NCI-H524 treated with DMSO at 0.1 percent for 48 hours (cell line): Measurements from ENCODE around the gene SURF1.

ENCODE experiments used
- DNase-seq: peaks from one replicate; lab custom pipeline; 2025; lab: John Stamatoyannopoulos, UW

The SURF1 gene

GRCh38 chr9:133361507-133362092 is 5.3 kb upstream of the SURF1 start:
- no peak for DNase-seq

DNA sequence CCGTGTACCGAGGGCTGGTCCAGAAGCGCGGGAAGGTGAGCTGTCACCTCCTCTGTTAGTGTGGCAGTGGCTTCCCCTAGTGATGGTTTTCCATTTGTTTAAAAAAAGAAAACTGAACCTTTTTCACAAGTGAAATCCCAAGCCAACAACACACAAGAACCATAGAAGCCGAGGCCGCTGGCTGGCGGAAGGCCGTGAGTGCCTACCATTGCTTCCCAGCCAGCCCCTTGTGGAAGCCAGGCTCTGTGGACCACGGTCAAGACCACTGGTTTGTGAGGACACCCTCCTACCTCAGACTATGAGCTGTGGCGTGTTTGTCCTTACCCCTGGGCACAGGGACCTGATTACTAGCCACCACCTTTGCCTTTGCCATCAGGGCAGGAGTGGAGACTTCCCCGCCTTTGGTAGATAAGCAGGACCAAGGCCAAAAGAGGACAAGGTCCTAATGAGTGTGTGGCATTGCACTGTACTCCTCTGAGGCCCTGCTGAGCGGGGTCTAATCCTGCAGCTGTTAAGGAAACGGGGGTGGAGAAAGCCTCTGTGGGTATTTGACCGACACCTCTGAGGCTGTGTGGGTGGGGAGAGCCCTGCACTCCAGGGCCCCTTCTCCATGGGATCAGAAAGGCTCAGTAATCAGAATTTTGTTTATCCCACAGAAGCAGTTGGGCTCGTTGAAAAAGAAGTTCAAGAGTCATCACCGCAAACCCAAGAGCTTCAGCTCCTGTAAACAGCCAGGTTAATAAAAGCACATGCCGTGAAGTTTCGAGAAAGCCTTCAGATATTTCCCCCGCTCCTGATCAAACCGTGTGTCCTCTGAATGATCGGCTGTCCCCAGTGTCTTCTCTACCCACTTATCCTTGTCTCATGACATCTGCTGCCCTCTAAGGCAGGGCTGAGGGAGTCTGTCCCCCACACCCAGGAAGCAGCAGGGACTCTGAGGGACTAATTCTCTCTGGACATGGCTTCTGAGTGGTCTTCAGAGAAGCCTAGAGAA is 4.4 kb upstream of the SURF1 start:
- no peak for DNase-seq

DNA sequence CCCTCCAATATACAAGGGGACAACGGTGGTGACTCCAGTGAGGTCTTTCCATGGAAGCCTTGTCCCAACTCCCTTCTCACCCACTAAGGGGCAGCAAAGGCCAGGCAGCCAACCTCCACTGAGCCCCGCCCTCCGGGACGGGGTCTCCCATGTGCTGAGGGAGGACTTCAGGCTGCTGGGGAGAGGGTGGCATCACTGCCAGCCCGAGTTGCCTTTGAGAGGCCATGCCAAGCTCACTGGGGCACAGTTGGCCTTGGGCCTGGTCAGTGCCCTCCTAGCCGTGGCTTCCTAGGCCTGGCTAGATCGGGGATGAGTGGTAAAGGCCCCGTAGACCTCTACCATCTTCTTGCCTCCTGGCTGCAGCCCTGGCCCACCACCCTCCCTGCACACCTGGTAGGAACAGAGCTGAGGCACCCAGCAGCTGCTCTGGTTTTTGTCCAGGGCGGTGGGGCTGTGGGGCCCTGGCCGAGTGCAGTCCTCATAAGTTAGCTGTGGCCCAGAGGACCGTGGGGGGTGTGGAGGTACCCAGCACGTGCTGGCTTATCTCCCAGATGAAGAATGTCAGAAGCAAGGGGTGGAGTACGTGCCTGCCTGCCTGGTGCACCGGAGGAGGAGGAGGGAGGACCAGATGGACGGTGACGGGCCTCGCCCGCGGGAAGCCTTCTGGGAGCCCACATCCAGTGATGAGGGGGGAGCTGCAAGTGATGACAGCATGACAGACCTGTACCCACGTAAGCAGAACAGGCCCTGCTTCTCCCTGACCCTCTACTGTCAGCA is 3.3 kb upstream of the SURF1 start:
- no peak for DNase-seq

DNA sequence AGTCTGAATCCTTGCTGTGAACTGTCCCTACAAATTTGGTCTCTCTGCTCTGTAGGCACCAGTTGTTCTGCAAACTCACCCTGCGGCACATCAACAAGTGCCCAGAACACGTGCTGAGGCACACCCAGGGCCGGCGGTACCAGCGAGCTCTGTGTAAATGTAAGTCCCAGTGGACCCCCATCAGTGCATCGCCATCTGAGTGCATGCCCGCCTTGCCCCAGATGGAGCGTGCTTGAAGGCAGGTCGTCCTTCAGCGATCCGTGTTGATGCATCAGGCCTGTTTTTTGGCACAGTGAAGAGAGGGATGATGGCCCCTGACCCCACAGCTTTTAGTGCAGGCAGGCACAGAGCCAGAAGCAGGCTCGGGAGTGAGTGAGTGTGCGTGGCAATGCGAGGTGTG is 1.4 kb upstream of the SURF1 start:
- DNase-seq, result no peak

DNA sequence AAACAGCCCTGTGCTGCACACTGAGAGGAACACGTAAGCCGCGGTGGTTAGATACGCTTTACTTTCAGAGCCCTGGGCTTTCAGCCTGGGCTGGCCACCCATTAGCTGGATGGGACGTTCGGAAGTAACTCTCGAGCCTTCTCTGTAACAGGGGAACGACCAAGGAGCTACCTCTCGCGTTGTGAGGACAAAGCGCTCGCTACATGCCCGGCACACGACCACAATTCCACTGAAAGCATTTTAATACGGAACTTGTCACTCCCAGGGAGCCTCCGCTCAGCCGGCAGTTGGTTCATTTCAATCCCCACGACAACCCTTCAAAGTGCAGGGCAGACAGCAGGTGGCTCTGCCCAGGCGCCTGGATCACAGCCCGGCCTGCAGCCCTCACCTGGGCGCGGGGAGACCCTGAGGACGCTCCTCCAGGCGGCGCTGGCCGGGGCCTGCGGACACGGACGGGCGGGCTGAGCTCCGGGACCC is 368 bp downstream of the SURF1 start:
- no peak for DNase-seq

GRCh38 chr9:133354766-133355165 is 1.5 kb downstream of the SURF1 start:
- DNase-seq, result no peak

DNA sequence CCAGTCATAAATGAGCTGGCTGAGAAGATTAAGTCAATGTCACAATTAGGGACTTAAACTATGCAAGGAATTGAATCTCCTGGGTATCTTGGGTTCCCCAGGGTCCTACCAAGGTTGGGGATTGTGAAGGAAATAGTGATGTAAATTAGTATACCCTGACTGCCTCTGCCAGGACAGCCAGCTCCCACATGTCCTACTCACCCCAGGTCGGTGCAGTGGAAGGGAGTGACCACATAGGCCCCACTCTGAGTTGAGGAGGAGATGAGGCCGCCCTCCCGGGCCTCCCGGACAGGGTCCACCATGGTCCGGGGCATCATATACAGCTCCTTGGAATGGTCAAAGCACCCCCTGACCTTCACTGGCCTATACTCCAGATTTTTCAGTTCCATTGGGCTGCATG is 2.7 kb downstream of the SURF1 start:
- DNase-seq, result no peak

- no peak for DNase-seq
Observed at GRCh38 chr9:133352635-133353340, 3.5 kb downstream of the SURF1 start.

- no peak for DNase-seq
Observed at GRCh38 chr9:133351908-133352634, 4.2 kb downstream of the SURF1 start.

DNA sequence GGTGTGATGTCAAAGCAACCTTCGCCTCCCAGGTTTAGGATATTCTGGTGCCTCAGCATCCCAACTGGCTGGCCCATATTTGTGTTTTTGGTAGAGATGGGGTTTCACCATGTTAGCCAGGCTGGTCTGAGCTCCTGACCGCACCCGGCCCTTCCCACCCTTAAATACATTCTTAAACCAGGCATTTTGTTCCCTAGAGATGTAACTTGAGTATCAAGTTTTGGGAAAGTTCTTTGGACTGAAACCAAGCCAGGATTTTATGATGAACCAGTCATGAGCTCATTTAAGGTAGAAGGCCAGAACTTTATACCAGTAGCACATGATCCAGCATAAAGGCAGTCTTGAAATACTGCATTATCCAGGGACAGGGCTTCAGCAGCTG is 4.8 kb downstream of the SURF1 start:
- DNase-seq, result no peak

DNA sequence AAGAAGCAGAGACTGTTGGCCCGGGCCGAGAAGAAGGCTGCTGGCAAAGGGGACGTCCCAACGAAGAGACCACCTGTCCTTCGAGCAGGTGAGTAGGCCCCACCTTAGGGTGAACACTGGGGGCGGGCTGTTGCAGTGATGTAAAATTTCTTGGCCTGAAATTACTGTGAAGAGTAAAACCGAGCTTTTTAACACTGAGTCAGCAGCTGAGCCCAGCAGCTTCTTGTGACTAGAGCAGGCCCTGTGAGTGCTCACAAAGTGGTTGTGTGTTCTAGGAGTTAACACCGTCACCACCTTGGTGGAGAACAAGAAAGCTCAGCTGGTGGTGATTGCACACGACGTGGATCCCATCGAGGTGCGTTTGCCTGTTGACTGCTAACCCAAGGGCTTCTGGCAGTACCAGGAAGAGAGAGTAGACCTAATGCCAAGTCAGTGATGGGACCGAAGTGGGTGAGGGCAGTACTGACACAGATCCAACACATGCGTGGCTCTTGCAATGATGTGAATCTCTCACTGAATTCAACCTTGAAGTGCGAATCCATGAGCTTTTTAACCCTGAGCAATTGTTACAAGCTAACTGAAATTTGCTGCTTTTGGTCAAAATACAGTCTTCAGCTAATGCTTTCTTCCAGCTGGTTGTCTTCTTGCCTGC is 6.2 kb downstream of the SURF1 start:
- no peak for DNase-seq

DNA sequence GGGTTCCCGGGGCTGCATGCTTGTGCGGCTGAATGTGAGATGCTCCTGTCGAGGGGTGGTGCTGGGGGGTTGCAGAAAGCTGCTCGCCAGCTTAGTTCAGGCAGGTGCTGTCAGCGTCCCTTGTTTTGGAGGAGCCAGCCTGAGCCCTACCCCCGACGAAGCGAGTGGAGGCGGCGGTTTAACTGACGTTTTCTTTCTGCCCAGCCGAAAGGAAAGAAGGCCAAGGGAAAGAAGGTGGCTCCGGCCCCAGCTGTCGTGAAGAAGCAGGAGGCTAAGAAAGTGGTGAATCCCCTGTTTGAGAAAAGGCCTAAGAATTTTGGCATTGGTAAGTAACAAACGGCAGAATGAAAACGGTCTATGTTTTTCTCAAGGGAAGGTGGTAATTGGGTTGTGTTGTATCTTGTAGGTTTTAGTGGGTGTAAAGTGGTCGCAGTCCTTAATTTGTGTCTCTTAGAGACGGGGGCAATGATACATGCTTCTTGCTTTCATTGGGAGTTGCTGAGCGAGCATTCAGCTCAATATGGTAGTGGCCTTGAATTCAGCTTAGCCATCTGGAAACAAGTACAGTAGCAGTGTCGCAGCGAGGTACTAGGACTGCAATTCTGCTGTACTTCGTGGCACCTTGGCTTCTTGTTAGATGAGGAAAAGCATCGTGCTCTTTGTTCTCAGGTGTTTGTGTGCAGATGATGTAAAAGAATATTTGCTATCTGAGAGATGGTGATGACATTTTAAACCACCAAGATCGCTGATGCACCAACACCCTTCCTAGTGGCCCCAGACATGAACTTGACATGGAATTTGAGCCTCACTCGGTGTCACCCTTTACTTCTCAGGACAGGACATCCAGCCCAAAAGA is 7.3 kb downstream of the SURF1 start:
- DNase-seq, result no peak

DNA sequence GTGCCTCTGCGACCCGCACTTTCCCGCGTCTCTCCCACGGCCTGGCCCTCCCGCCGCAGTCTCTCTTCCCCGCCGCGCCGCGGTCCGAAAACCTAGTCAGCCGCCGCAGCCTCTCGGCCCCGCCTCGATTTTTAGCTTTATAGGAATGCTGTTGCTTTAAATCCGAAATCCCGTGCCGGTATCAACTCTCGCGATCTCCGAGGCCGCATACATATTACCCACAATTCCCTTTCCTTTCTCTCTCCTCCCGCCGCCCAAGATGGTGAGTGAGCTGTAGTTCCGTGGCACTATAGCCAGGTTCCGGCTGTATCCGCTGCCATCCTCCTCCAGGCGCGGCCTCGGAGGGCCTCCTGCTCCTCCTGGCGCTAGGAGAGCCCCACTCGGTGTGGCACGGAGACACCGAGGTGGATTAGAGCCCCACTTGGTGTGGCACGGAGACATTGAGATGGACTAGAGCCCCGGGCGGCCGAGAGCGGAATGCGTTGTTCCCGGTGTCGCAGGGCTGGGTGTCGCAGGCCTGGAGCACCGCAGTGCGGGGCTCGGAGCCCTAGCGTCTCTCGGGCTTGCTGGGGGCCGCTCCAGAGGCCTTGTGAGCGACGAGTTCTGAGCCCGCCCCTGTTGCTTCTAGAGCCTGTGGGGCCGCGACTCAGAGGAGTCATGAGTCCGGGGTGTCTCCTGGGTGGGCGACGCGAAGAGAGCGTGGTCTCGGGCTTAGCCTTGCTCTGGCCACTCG is 8.1 kb downstream of the SURF1 start, which contains the start of the genes MED22 and RPL7A:
TSS of gene MED22 (minus strand) at position 147 of the 733 bp plus-strand sequence. CDS start 1,469 bp downstream, outside the sequence.
TSS of gene RPL7A (plus strand) at position 234 of the 733 bp plus-strand sequence. CDS start at position 260, 26 bp downstream.
- peak; percentile 96 for DNase-seq

GRCh38 chr9:133347515-133347984 is 8.7 kb downstream of the SURF1 start:
- no peak for DNase-seq

DNA sequence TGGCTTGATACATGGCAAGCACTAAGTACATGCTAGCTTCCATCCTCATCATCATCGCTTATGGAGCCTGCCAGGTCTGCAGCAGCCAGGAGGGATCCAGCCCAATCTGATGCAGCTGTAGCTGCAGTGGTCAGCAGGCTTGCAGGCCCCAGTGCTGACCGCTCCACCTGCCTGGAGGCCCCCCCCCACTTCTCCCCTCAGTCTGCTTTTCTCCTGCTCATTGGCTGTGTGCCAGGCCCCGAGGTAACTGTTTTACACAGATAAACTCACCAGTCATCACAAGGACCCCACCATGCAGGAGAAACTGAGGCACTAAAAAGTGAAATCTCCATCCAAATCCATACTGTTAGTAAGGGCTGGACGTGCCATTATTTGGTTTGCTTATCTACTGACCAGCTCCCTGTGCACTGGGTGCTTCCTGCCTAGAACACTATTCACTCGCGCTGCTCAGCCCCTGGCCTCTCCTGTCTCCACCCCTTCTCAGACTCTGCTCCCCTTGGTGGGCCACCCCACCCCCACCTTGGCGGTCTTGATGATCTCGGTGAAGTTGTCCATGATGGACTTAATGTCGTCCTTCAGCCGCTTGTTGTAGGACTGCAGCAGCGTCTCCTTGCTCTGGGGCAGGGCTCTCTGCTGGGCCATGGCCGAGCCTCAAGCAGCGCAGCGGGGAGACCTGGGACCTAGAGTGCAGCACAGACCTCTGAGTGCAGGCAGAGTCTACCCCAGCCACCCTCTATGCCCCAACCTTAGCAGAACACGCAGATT is 10.1 kb downstream of the SURF1 start:
- no peak for DNase-seq

GRCh38 chr9:133345596-133345995 is 10.7 kb downstream of the SURF1 start:
- DNase-seq, result no peak

GRCh38 chr9:133344979-133345378 is 11.3 kb downstream of the SURF1 start:
- DNase-seq, result no peak

GRCh38 chr9:133344071-133344470 is 12.2 kb downstream of the SURF1 start:
- DNase-seq, result no peak
